ENCODE results near the gene NBEA.

NBEA gene

DNA sequence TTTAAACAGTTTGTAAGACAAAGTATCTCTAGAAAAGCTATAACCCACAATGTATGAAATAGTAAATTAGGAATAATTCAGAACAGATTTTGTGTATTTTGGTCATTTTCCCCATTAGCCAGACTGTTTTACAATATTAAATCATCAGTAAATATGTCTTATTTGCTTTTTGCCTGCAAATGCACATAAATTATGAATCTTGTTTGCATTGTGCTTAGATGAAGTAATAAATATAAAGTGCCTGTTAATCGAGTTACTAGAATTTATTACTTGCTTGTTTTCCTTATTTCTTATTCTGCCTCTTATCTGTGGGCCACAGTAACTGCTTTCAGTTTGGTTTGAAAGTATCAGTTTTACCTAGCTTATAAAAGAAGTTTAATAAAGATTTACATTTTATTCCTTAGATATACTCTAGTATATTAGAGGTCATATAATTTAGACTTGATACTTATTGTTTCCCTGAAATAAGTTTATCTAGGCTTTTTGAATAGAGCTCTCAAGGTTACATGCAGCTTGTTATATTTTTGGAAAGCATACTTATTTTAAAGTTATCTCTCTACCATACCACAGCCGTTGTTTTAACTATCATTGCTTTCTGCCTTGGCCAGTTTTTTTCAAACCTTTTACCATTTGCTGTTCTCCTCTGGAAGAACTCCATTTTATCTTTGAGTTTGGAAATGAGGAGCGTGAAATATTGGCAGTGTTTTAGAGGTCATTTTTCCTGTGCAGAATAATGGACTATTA is 238.0 kb downstream of the NBEA start:
- no peak for DNase-seq (ENCODE audit: low spot score)

DNA sequence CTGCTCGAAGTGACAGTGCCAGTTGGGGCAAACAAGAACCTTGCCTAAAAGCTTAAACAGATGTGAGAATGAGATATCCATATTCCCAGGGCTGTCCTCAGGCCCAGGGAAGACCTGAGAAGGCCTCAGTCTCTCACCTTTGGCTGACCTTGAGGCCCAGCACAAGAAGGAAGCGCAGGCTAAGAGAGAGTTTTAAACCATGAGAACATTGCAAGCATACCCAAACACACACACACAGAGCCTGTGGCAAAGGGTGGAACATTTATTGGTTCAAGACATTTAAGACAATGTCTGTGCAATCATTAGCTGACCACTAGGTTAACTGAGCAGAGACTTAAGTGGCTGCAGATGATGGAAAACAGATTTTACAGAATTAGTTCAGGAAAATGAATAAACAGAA is 248.2 kb downstream of the NBEA start:
- DNase-seq (ENCODE audit: low spot score), result no peak

DNA sequence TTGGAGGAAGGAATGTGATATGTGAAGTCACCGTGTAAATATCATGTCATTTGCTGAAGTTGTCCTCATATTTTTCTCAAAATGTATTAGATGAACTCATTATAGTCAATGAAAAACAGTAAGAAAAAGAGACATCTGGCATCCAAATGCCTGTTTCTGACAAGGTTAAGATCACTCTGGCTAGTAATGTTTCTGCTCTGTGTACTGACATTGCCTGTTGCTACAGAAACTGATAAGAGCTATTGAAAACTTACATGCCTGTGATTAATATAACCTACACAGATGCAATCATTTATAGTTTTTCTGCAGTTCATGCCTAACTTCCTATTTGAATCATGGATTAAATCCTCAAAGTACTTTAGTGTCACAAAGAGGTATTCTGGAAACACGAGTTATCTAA is 249.8 kb downstream of the NBEA start:
- DNase-seq (ENCODE audit: low spot score), result no peak

DNA sequence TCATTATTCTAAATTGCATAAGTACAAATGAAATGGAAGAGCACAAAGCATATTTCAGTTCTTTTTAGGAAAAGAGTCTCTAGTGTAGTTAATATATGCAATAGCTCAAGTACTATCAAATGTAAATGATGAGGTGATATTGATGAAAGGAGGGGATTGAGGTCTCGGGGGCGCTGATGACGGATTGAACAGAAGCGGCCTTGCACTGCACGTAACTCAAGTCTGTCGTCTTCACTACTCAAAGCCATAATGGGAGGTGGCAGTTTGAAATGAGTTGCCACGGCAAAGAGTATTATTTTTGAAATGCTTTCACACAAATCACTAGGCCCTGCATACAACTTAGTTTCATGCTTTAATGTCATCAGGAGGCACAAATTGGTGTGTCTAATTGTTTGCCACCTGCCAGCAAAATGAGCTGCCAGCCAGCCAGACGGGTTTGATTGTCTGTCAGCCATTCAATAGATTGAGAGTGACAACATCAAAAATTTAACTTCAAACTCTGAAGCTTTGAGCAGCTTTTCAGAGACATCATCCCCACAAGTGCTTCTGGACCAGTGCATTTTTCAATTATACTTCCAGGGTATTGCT is 256.6 kb downstream of the NBEA start:
- no peak for DNase-seq (ENCODE audit: low spot score)

DNA sequence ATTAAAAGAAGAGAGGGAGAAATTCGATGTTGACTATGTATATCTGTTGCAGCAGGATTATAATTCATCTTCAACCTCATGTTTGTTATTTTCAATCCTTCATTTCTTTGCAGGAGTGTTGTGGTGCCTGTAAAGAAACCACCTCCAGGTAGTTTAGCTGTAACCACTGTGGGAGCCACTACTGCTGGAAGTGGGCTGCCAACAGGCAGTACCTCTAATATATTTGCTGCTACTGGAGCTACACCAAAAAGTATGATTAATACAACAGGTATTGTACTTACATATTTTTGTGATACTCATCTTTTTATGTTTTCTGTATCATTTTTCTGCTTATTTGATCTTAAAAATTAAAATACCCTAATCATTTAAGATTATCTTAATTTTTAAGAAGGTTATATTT is 266.5 kb downstream of the NBEA start:
- no peak for DNase-seq (ENCODE audit: low spot score)

DNA sequence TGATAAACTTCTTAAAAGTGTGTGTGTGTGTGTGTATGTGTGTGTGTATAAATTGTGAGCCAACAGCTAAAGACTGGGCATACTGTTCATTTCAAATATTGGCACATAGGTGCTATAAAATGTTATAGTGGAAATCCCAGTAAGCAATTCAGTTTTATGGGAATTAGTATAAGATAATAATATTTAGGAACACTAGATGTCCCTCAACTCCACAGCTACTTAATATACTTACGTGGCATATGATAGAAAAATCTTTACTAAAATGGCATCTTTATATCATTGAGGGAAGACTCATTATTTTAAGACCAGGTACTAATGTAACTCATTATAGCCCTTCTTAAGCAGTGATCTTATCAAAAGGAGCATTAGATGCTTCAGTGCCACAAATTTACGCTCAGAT is 268.2 kb downstream of the NBEA start:
- no peak for DNase-seq (ENCODE audit: low spot score)

DNA sequence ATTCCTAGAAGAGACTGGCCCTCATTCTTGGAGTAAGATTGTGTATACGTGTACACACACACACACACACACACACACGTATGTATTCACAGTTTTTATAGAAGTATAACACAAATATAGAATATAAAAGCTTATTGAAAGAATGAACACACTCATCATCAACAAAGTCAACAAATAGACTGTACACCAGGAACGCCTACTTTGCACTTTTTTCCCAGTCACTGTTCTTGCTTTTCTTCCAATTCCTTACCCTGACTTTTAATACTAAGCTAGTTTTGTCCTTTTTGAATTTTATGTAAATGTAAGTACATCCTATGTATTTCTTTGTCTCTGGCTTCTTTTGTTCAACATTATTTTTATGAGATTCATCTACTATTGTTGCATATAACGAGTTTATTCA is 269.9 kb downstream of the NBEA start:
- no peak for DNase-seq (ENCODE audit: low spot score)

DNA sequence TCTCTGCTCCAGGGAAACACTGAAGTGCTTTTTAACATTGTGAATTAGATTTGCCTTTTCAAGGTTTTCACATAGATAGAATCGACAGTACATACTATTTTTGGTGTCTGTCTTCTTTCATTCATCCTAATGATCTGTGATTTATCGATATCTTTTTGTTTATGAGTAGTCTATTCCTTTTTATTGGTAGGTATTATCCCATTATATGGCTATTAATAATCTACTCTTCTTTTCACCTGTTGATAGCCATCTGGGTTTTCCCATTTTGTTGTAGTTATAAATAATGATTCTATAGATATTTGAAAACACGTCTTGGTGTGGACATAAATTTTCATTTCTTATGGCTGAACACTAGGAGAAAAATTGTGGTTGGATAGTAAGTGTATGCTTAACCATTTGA is 271.8 kb downstream of the NBEA start:
- DNase-seq (ENCODE audit: low spot score), result no peak

DNA sequence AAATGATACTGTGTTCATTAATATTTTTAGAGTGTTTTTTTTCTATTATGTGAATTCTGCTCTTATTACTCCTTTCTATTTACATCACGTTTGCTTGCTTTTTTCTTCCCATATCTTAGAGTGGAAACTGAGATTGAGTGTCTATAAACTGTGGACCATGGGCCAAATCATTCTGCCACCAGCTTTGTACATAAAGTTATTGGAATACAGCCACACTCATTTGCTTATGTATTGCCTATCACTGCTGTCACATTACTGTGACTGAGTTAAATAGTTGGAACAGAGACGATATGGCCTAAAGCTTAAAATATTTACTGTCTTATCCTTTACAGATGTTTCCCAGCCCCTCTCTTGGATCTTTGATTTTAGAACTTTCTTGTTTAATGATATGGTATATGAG is 274.1 kb downstream of the NBEA start:
- DNase-seq (ENCODE audit: low spot score), result no peak

DNA sequence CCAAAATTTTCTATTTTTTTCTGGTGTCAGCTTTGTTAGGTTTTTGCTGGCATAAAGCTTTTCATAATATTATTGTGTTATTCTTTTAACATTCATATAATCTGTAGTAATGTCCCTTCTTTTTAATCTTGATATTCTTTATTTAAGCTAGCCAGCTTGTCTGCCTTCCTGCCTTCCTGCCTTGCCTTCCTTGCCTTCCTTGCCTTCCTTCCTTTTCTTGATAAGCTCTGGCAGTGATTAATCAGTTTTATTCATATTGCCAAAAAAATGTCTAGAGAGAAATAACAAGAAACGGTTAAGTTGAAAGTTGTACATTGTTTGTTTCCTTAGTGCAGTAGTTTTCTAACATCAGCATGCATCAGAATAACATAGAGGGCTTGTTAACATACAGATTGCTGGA is 277.0 kb downstream of the NBEA start:
- DNase-seq (ENCODE audit: low spot score), result no peak

DNA sequence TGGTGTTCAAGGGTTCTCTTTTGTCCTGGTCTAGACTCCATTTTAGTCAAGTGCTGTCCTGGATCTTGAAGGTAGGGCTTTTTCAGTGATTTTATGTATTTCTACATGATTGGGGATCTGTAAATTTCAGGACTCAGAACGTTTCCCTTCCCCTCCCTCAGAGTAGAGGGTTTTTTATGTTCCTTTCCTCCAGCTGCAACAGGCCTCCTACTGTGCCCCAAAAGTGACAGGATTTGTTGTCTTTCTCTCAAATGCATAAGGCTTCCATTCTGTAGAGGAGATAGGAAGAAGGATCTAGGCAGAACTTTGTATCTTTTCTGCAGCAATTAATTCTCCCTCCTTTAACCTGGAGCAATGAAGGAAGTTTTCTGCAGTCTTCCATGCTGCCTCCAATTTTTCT is 283.1 kb downstream of the NBEA start:
- no peak for DNase-seq (ENCODE audit: low spot score)

DNA sequence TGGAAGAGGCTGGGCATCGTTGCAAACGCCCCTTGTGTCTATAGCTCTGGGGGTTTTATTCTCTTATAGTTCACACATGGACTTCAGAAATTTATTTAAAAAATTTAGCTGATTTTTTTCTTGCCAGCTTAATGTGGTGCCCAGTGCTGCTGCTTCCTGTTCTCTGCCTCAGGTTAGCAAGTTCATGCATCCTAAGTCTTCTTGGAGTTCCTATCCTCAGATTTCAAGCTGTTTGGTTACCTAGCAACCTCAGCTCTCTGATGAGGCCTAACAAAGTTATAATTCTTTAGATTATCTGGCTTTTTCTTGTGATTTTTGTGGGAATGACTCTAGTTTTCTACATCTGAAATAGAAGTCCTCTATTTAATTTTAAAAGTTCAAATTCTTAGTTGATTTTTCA is 283.5 kb downstream of the NBEA start:
- DNase-seq (ENCODE audit: low spot score), result no peak

DNA sequence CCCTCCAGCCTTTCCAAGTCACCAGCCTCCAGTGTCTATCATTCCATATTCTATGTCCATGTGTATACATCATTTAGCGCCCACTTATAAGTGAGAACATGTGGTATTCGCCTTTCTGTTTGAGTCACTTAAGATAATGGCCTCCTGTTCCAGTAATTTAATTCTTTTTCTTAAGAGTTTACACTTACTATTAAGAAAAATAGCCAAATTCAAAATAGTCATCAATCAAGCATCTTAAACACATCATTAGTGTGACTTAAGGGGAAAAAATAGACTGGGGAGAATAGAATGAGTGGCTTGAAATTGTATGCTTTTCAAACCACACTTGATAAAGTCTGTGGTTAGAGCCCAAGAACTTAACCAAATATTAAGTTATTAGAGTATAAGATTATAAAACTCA is 286.5 kb downstream of the NBEA start:
- no peak for DNase-seq (ENCODE audit: low spot score)

DNA sequence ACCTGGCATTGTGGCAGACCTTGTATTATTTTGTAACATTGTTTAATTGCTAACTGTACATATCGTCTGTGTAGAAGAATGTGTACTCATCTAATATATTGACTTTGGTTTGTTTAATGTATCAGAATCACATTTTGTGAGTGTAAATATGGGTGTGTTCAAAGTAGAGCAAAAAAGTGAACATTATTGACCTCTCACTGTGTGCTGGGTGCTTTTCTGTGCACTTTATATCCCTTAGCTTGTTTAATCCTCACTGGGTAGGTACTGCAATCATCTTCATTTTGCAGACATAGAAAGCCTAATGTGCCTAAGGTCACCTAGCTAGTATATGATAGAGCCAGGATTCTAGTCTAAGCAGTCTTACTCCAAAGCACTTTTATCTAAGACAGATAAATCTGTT is 289.4 kb downstream of the NBEA start:
- DNase-seq (ENCODE audit: low spot score), result no peak

DNA sequence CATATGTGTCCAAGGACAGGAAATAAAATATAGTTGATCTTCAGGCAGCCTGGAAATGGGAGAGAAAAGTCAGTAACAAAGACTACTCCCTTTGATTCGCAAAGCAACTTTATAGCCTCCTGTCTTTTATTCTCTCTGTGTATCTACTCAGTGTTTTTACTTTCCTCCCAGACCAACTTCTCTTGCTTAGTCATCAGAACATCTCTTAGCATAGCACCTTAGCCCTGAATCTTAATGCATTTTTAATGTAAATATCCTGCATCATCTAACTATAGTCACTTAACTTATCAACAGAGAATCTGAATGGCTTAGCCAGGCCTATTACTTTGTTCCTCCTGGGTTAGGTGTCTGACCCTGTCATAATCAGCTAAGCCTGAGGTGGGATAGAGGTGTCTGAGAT is 296.2 kb downstream of the NBEA start:
- DNase-seq (ENCODE audit: low spot score), result no peak

DNA sequence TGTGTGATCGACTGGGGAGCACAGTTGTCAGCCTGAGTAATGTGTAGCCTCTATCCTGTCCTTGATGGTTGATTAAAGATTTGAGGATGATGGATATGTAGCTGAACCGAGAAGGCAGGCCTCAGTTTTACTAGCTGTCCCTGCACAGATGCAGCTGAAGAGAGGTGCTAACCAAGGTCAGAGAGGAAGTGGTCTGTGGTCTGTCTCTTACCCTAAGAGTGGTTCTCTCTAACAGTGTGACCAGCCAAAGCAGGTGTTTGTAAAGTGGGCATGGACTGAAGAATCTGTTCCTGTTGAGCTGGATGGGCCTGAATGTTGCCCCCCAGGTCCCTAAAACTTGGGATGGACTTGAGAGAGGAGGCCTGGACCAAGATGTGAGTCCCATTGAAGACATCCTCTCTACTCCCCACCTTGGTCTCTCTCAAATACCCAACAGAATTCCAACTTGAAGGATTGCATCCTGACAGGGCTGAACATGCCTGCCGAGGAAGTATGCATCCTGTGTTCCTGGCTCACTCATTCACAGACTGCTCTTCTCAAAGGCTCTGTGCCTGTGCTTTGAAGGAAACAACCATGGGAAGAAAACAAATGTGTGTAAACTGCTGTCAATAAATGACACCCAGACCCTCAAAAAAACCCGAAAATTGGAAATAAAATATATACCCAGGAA is 310.6 kb downstream of the NBEA start:
- DNase-seq (ENCODE audit: low spot score), result no peak

DNA sequence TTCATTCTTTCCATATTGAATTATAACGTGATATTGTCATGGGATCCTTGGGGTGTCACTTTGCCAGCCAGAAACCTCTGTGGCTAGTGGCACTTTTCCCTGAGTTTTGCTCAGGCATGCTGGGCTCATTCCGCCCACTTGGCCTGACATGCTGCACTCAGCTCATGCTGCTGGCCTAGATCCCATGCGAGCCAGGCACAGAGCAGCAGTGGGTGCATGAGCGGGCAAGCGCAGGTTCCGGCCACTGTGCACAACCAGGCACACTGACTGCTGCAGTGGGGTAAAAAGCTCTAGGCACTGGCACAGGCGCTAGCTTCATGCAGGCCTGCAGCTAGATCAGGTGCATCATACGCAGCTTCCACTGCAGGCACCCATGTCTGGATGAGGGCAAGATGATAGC is 313.2 kb downstream of the NBEA start:
- no peak for DNase-seq (ENCODE audit: low spot score)

DNA sequence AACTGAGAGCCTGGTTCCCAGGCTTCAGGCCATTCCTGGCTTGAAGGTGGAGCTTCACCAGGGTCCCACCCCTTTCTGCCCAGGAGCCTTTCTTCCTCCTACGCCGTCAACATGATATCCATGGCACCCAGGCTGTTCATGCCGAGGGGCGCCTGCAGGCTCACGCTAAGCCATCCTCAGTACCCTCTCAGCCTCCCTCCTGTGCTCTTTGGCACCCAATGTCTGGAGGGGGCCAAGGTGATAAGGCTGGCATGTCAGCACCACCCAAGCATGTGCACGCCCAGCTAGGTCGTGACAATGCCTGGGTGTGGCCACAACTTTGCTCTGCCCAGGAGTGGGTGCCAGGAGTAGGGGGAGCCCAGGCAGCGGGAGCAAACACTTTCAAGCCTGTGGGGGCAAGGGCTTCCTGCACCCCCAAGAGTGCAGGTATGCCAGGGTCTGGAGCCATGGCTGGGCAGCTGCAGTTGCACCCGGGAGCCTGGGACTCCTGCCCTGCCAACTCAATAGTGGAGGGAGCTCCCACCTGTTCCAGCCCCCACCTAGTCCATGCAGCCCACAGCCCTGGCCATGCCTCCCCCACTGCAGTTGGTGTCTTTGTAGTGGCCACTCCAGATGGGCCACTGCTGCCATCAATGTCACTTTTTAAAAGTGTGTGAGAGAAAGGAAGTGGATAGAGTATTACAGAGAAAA is 314.5 kb downstream of the NBEA start:
- no peak for DNase-seq (ENCODE audit: low spot score)

DNA sequence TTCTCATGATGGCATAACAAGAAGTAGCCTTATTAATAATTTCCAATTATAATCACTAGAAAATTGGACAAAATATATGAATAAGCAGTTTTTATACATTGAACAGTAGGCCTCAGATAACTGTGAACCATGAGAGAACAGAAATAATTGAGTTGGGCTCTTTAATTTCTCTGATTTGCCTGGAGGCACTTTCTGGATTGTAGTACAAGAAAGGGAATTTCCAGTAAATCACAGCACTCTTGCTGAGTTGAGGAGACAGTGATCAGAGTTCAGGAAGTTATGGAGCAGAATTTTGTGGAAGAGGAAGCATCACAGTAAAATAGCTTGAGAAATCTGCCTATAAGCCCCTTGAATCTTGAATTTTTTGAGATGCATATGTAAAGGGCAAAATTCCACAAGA is 318.2 kb downstream of the NBEA start:
- no peak for DNase-seq (ENCODE audit: low spot score)

DNA sequence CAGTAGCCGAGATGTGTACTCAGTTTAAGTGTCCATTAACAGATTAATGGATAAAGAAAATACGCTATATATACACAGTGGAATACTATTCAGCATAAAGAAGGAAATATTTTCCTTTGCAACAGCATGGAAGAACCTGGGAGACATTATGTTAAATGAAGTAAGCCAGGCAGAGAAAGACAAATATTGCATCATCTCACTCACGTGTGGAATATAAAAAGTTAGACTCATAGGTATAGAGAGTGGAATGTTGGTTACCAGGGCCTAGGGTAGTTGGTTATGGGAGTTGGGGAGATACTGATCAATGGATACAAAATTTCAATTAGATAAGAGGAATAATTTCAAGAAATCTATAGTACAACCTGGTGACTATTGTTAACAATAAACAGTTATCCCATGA is 324.3 kb downstream of the NBEA start:
- DNase-seq (ENCODE audit: low spot score), result no peak

DNA sequence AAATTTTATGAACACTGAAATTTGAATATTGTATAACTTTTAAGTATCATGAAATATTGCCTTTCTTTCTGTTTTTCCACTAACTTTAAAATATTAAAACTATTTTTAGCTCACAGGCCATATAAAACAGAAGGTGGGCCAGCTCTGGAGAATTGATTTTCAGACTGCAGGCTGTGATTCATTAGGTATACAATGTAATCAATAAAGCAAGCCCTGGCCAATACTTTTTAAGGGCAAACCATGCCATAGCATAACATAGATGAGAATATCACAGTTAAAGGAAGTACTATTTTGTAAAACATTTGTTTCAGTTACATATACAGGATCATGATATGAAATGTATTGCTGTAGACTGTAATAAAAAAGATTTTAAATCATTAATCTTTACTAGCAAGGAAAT is 336.8 kb downstream of the NBEA start:
- DNase-seq (ENCODE audit: low spot score), result no peak

DNA sequence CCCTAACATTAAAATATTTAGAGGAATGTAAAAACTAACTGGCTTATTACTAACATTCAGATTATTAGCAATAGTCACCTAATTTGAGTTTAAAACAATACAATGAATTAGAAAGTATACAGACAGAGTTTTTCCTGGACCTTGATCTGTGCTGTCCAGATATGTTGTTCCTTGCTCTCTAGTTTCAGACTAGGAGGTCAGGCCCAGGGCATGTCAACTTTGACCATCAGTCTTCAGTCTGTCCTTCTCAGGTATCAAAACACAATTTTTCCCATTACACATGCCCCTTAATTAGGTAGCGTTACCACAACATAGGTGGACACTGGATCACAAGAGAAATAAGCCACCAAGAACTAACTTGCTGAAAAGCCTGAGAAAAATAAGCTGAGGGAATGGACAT is 337.4 kb downstream of the NBEA start:
- no peak for DNase-seq (ENCODE audit: low spot score)

DNA sequence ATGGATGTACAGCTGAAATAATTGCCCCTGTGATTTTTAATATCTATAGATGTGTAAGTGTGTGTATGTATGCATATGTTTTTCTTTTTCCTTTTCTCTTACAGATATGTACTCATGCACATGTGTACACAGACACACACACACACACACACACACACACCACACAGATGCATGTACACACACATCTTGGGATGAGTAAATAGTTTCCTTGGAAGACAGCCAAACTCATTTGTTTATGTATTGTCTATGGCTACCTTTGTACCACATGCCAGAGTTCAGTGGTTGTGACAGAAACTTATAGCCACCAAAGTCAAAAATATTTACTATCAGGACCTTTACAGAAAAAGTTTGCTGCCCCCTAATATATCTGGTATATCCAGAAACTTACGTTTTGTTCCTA is 341.8 kb downstream of the NBEA start:
- DNase-seq (ENCODE audit: low spot score), result no peak
